HEK293T (cell line): ENCODE data around the gene DYNC1I1.

Source experiments
- ARNT ChIP-seq: fragments of 450-650 bp; IDR thresholded peaks from 2 replicates; pipeline ENCODE4 v1.6.1; 2017; ENCODE audit warnings: mild to moderate bottlenecking
- BHLHE40 ChIP-seq: fragments of 450-650 bp; IDR thresholded peaks from 2 replicates; pipeline ENCODE4 v1.6.1; 2016; ENCODE audit warnings: mild to moderate bottlenecking, moderate library complexity, borderline replicate concordance
- CTBP1 ChIP-seq: fragments of 450-650 bp; IDR thresholded peaks from 2 replicates; pipeline ENCODE4 v1.6.1; 2016; ENCODE audit warnings: borderline replicate concordance
- FOXK2 ChIP-seq: fragments of 450-650 bp; IDR thresholded peaks from 2 replicates; pipeline ENCODE4 v1.6.1; 2016; ENCODE audit warnings: mild to moderate bottlenecking
- FOXM1 ChIP-seq: fragments of 450-650 bp; IDR thresholded peaks from 2 replicates; pipeline ENCODE4 v1.6.1; 2017; ENCODE audit warnings: mild to moderate bottlenecking, borderline replicate concordance
- SP1 ChIP-seq: fragments of 450-650 bp; IDR thresholded peaks from 2 replicates; pipeline ENCODE4 v1.6.1; 2017
- ZNF384 ChIP-seq: fragments of 450-650 bp; IDR thresholded peaks from 2 replicates; pipeline ENCODE4 v1.6.1; 2016

DNA sequence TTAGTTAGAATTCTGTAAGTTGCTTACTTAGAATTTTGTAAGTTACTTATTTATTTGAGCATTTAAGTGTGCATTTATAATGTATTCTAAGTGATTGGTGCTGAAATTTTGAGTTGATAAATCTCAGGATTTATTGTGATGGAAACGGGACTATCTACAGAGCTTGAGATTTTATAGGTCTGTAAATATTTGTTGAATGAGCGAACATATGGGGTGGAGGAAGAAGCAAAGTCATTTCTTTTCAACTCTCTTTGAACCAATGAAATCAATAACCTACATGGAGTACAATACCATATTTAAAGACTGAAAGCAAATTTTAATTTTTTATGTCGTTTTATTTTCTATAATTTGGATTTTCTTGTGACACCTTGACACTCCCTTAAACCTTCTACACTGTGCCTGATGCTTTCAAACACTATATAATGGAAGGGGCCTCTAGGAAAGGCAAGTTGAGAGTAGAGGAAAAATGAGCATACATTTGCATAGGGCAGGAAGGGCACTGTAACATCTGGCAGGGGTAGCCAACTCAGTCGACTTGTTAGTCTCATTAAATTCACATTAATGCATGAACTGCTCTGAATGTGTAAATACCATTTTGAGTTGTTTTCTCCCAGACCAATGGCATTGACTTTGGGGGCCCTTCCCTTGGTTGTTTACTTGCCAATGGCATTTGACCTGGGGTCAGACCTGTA lies 204.2 kb downstream of the DYNC1I1 start:
- TF ChIP-seq BHLHE40 (no peak), ARNT (no peak), ZNF384 (no peak), FOXK2 (no peak), FOXM1 (no peak), CTBP1 (no peak), SP1 (no peak)
